WTC11 (cell line): ENCODE data around the gene SEPTIN8. TPM values are rescaled to one million over a fixed set of nuclear protein-coding genes. Genes with fewer than 3 reads are reported as not detected.

Experiments used
- ATAC-seq: fragments of 200-7000 bp; cut with Tn5 transposase; 2 replicates; pipeline ENCODE4 v1.10.0; 2021; ENCODE audit warnings: mild to moderate bottlenecking, moderate library complexity
- CTCF ChIA-PET: fragments of 300-600 bp; sonication (Branson Sonifier 250); formaldehyde crosslinking; loops from one replicate; lab custom pipeline; 2021; ENCODE audit warnings: antibody characterized with exemption; lab: Charles Lee
- POLR2A ChIA-PET: fragments of 350-600 bp; sonication (Branson Sonifier 250); formaldehyde crosslinking; loops from one replicate; lab custom pipeline; 2021; ENCODE audit warnings: antibody characterized with exemption; lab: Charles Lee
- DNase-seq: peaks from one replicate; pipeline ENCODE4 v3.0.0; 2021; ENCODE audit warnings: low spot score
- H3K27ac Mint-ChIP-seq: 2 replicates; pipeline ENCODE4 v1.8.0; 2021; ENCODE audit warnings: mixed read lengths
- H3K27me3 Mint-ChIP-seq: 2 replicates; pipeline ENCODE4 v1.8.0; 2021; ENCODE audit warnings: low read depth, mild to moderate bottlenecking, moderate library complexity, mixed read lengths
- H3K36me3 Mint-ChIP-seq: 2 replicates; pipeline ENCODE4 v1.8.0; 2021; ENCODE audit warnings: mixed read lengths
- H3K4me1 Mint-ChIP-seq: 2 replicates; pipeline ENCODE4 v1.8.0; 2022; ENCODE audit warnings: mixed read lengths
- H3K4me3 Mint-ChIP-seq: 2 replicates; pipeline ENCODE4 v1.8.0; 2021; ENCODE audit warnings: mild to moderate bottlenecking, moderate library complexity, mixed read lengths
- H3K9me3 Mint-ChIP-seq: 2 replicates; pipeline ENCODE4 v1.8.0; 2021; ENCODE audit warnings: mixed read lengths
- ELF4 ChIP-seq: sonication (generic); formaldehyde crosslinking; IDR thresholded peaks from 2 replicates; pipeline ENCODE4 v1.8.1; 2022; ENCODE audit warnings: low read depth, mild to moderate bottlenecking, moderate library complexity, missing genetic modification reagents
- KAT7 ChIP-seq: sonication (generic); formaldehyde crosslinking; IDR thresholded peaks from 2 replicates; pipeline ENCODE4 v1.8.1; 2023; ENCODE audit warnings: missing genetic modification reagents, mild to moderate bottlenecking, borderline replicate concordance
- MYBL2 ChIP-seq: sonication (generic); formaldehyde crosslinking; IDR thresholded peaks from 2 replicates; pipeline ENCODE4 v1.8.1; 2023; ENCODE audit warnings: mild to moderate bottlenecking, moderate library complexity, missing genetic modification reagents
- NR2C2 ChIP-seq: sonication (generic); formaldehyde crosslinking; IDR thresholded peaks from 2 replicates; pipeline ENCODE4 v1.8.0; 2022; ENCODE audit warnings: mild to moderate bottlenecking, missing genetic modification reagents
- NR3C1 ChIP-seq: sonication (generic); formaldehyde crosslinking; conservative IDR thresholded peaks from 2 replicates; pipeline ENCODE4 v1.8.1; 2023; ENCODE audit warnings: low read depth, mild to moderate bottlenecking, missing genetic modification reagents
- RELA ChIP-seq: sonication (generic); formaldehyde crosslinking; IDR thresholded peaks from 2 replicates; pipeline ENCODE4 v1.8.1; 2022; ENCODE audit warnings: missing genetic modification reagents, mild to moderate bottlenecking, borderline replicate concordance
- ZNF263 ChIP-seq: sonication (generic); formaldehyde crosslinking; IDR thresholded peaks from 2 replicates; pipeline ENCODE4 v1.8.1; 2022; ENCODE audit warnings: low read depth, mild to moderate bottlenecking, moderate library complexity, missing genetic modification reagents
- ZNF416 ChIP-seq: fragments of 250-450 bp; sonication (Bioruptor Pico); IDR thresholded peaks from 2 replicates; pipeline ENCODE4 v1.9.0; 2021; ENCODE audit warnings: mild to moderate bottlenecking, inconsistent platforms
- ZNF671 ChIP-seq: fragments of 250-450 bp; sonication (Bioruptor Pico); IDR thresholded peaks from 2 replicates; pipeline ENCODE4 v1.8.0; 2021; ENCODE audit warnings: mild to moderate bottlenecking
- total RNA-seq: library from RNA; stranded (reverse); gene quantifications from 3 replicates; pipeline ENCODE4 v1.2.3, GENCODE V29; 2021
- TF ChIP-seq, protein P1 (sequence below): fragments of 250-450 bp; sonication (Bioruptor Pico); conservative IDR thresholded peaks from 2 replicates; pipeline ENCODE4 v1.9.0; 2021; ENCODE audit warnings: mild to moderate bottlenecking
- TF ChIP-seq, protein P2 (sequence below): sonication (generic); formaldehyde crosslinking; IDR thresholded peaks from 2 replicates; pipeline ENCODE4 v1.8.0; 2022; ENCODE audit warnings: mild to moderate bottlenecking, missing genetic modification reagents
- TF ChIP-seq, protein P3 (sequence below): fragments of 250-450 bp; sonication (Bioruptor Pico); IDR thresholded peaks from 2 replicates; pipeline ENCODE4 v2.1.2; 2022; ENCODE audit warnings: mild to moderate bottlenecking, moderate library complexity
- TF ChIP-seq, protein P4 (sequence below): sonication (generic); formaldehyde crosslinking; IDR thresholded peaks from 2 replicates; pipeline ENCODE4 v1.8.0; 2023; ENCODE audit warnings: mild to moderate bottlenecking, missing genetic modification reagents
- TF ChIP-seq, protein P5 (sequence below): fragments of 250-450 bp; sonication (Bioruptor Pico); IDR thresholded peaks from 2 replicates; pipeline ENCODE4 v1.8.0; 2021; ENCODE audit warnings: mild to moderate bottlenecking
- TF ChIP-seq, protein P6 (sequence below): sonication (generic); formaldehyde crosslinking; IDR thresholded peaks from 2 replicates; pipeline ENCODE4 v1.8.0; 2023; ENCODE audit warnings: missing genetic modification reagents, mild to moderate bottlenecking, borderline replicate concordance
- TF ChIP-seq, protein P7 (sequence below): sonication (generic); formaldehyde crosslinking; IDR thresholded peaks from 2 replicates; pipeline ENCODE4 v1.8.1; 2022; ENCODE audit warnings: mild to moderate bottlenecking, missing genetic modification reagents, moderate library complexity, borderline replicate concordance
- TF ChIP-seq, protein P8 (sequence below): fragments of 250-450 bp; sonication (Bioruptor Pico); IDR thresholded peaks from 2 replicates; pipeline ENCODE4 v1.9.0; 2021; ENCODE audit warnings: moderate library complexity, mild to moderate bottlenecking, inconsistent platforms, borderline replicate concordance

The SEPTIN8 gene
- total RNA-seq, 1 experiment from 2014 or later: 35.8 TPM

DNA sequence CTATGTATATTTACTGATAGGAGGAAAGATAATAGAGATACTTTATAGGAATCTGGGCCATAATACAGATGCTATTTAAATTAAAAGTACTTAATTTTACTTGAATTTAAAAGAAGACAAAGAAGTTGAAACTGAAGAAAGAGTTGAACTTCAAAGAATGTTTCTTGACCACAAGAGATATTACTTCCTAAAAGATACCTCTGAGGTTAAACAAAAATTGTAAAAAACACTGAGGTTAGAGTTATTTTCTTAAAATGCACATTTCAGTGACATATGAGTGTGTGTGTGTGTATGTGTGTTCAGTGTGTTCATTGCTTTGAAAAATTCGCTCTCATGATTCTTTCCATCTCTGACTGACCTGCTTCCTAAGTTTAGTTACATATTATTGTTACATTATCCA is 3.5 kb upstream of the SEPTIN8 start (continued):
- TF ChIP-seq, protein P1, sequence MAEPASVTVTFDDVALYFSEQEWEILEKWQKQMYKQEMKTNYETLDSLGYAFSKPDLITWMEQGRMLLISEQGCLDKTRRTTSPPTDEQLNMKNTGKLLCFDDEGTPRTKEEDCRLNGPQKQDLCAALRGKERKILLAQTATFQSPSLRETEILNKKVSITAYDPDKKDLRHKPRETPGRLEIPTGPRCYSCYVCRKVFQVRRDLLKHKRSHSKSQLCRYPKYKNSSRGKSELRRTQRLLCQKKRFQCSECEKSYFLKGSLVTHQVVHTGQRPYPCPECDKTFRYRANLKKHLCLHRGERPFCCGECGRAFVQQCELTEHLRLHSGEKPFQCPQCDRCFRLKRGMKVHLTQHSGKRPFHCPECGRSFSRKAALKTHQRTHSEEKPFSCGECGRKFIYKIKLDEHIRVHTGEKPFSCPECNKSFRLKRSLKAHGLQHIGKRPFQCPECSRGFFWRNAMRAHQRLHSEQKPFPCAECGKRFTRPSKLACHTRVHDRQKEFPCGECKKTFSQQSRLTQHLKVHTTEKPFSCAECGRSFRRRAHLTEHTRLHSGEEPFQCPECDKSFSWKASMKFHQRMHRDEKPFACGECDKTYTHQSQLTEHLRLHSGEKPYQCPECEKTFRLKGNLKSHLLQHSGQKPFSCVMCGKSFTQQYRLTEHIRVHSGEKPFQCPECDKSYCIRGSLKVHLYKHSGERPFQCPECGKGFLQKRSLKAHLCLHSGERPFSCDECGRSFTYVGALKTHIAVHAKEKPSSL (CRISPR knock-in tag): no peak
- TF ChIP-seq, protein P2, sequence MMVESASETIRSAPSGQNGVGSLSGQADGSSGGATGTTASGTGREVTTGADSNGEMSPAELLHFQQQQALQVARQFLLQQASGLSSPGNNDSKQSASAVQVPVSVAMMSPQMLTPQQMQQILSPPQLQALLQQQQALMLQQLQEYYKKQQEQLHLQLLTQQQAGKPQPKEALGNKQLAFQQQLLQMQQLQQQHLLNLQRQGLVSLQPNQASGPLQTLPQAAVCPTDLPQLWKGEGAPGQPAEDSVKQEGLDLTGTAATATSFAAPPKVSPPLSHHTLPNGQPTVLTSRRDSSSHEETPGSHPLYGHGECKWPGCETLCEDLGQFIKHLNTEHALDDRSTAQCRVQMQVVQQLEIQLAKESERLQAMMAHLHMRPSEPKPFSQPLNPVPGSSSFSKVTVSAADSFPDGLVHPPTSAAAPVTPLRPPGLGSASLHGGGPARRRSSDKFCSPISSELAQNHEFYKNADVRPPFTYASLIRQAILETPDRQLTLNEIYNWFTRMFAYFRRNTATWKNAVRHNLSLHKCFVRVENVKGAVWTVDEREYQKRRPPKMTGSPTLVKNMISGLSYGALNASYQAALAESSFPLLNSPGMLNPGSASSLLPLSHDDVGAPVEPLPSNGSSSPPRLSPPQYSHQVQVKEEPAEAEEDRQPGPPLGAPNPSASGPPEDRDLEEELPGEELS (CRISPR knock-in tag): no peak
- TF ChIP-seq, protein P3, sequence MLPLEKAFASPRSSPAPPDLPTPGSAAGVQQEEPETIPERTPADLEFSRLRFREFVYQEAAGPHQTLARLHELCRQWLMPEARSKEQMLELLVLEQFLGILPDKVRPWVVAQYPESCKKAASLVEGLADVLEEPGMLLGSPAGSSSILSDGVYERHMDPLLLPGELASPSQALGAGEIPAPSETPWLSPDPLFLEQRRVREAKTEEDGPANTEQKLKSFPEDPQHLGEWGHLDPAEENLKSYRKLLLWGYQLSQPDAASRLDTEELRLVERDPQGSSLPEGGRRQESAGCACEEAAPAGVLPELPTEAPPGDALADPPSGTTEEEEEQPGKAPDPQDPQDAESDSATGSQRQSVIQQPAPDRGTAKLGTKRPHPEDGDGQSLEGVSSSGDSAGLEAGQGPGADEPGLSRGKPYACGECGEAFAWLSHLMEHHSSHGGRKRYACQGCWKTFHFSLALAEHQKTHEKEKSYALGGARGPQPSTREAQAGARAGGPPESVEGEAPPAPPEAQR (CRISPR knock-in tag): no peak
- TF ChIP-seq, protein P4, sequence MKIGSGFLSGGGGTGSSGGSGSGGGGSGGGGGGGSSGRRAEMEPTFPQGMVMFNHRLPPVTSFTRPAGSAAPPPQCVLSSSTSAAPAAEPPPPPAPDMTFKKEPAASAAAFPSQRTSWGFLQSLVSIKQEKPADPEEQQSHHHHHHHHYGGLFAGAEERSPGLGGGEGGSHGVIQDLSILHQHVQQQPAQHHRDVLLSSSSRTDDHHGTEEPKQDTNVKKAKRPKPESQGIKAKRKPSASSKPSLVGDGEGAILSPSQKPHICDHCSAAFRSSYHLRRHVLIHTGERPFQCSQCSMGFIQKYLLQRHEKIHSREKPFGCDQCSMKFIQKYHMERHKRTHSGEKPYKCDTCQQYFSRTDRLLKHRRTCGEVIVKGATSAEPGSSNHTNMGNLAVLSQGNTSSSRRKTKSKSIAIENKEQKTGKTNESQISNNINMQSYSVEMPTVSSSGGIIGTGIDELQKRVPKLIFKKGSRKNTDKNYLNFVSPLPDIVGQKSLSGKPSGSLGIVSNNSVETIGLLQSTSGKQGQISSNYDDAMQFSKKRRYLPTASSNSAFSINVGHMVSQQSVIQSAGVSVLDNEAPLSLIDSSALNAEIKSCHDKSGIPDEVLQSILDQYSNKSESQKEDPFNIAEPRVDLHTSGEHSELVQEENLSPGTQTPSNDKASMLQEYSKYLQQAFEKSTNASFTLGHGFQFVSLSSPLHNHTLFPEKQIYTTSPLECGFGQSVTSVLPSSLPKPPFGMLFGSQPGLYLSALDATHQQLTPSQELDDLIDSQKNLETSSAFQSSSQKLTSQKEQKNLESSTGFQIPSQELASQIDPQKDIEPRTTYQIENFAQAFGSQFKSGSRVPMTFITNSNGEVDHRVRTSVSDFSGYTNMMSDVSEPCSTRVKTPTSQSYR (CRISPR knock-in tag): no peak
- TF ChIP-seq RELA (CRISPR knock-in tag): no peak

DNA sequence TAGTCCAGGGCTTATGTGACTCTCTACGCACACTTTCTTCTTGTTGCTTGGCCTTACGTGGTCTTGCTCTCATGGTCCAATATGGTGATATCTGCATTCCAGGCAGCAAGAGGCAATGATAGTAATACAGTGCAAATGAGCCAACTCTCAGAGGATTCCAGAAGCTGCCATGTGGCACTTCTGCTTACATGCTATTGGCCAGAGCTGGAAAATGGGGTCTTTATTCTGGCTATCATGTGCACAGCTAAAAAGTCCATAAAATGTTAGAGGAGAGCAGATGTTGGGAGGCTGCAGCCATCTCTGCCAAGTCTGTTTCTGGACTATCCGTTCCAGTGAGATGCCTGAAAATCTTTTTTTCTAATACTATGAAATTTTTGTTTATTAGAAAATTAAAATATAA is 2.9 kb upstream of the SEPTIN8 start:
- H3K4me1 Mint-ChIP-seq: peaks cover 23% of the 10 kb centered on the region
- no peak overlapping the region for H3K4me3 Mint-ChIP-seq
- CTCF ChIA-PET: interaction anchor here (1.2 to 3.7 kb wide), 2 partner anchors 27 to 32 kb away, joined by 5 to 11 read pairs; partner anchors contain the start of gene CCNI2
- no peak for ATAC-seq
- no peaks in the 10 kb centered on the region for H3K36me3 Mint-ChIP-seq
- no peaks in the 10 kb centered on the region for H3K9me3 Mint-ChIP-seq
- H3K27ac Mint-ChIP-seq: no peak overlapping the region
- H3K27me3 Mint-ChIP-seq: peaks cover 48% of the 10 kb centered on the region
- POLR2A ChIA-PET: no interaction called here
- no peak for DNase-seq
- TF ChIP-seq RELA (CRISPR knock-in tag): no peak
- TF ChIP-seq ZNF671 (CRISPR knock-in tag): no peak
- no peak for TF ChIP-seq ZNF416 (CRISPR knock-in tag)
- TF ChIP-seq, protein P5, sequence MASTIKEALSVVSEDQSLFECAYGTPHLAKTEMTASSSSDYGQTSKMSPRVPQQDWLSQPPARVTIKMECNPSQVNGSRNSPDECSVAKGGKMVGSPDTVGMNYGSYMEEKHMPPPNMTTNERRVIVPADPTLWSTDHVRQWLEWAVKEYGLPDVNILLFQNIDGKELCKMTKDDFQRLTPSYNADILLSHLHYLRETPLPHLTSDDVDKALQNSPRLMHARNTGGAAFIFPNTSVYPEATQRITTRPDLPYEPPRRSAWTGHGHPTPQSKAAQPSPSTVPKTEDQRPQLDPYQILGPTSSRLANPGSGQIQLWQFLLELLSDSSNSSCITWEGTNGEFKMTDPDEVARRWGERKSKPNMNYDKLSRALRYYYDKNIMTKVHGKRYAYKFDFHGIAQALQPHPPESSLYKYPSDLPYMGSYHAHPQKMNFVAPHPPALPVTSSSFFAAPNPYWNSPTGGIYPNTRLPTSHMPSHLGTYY (CRISPR knock-in tag): no peak
- TF ChIP-seq, protein P6, sequence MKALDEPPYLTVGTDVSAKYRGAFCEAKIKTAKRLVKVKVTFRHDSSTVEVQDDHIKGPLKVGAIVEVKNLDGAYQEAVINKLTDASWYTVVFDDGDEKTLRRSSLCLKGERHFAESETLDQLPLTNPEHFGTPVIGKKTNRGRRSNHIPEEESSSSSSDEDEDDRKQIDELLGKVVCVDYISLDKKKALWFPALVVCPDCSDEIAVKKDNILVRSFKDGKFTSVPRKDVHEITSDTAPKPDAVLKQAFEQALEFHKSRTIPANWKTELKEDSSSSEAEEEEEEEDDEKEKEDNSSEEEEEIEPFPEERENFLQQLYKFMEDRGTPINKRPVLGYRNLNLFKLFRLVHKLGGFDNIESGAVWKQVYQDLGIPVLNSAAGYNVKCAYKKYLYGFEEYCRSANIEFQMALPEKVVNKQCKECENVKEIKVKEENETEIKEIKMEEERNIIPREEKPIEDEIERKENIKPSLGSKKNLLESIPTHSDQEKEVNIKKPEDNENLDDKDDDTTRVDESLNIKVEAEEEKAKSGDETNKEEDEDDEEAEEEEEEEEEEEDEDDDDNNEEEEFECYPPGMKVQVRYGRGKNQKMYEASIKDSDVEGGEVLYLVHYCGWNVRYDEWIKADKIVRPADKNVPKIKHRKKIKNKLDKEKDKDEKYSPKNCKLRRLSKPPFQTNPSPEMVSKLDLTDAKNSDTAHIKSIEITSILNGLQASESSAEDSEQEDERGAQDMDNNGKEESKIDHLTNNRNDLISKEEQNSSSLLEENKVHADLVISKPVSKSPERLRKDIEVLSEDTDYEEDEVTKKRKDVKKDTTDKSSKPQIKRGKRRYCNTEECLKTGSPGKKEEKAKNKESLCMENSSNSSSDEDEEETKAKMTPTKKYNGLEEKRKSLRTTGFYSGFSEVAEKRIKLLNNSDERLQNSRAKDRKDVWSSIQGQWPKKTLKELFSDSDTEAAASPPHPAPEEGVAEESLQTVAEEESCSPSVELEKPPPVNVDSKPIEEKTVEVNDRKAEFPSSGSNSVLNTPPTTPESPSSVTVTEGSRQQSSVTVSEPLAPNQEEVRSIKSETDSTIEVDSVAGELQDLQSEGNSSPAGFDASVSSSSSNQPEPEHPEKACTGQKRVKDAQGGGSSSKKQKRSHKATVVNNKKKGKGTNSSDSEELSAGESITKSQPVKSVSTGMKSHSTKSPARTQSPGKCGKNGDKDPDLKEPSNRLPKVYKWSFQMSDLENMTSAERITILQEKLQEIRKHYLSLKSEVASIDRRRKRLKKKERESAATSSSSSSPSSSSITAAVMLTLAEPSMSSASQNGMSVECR (CRISPR knock-in tag): no peak
- TF ChIP-seq, protein P7, sequence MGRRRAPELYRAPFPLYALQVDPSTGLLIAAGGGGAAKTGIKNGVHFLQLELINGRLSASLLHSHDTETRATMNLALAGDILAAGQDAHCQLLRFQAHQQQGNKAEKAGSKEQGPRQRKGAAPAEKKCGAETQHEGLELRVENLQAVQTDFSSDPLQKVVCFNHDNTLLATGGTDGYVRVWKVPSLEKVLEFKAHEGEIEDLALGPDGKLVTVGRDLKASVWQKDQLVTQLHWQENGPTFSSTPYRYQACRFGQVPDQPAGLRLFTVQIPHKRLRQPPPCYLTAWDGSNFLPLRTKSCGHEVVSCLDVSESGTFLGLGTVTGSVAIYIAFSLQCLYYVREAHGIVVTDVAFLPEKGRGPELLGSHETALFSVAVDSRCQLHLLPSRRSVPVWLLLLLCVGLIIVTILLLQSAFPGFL (CRISPR knock-in tag): no peak
- TF ChIP-seq NR2C2 (CRISPR knock-in tag): no peak
- TF ChIP-seq MYBL2 (CRISPR knock-in tag): no peak
- TF ChIP-seq NR3C1 (CRISPR knock-in tag): no peak
- TF ChIP-seq, protein P3 (CRISPR knock-in tag): no peak
- TF ChIP-seq ZNF263: no peak
- TF ChIP-seq, protein P8, sequence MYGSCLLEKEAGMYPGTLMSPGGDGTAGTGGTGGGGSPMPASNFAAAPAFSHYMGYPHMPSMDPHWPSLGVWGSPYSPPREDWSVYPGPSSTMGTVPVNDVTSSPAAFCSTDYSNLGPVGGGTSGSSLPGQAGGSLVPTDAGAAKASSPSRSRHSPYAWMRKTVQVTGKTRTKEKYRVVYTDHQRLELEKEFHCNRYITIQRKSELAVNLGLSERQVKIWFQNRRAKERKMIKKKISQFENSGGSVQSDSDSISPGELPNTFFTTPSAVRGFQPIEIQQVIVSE (CRISPR knock-in tag): no peak
- TF ChIP-seq ELF4 (CRISPR knock-in tag): no peak
- TF ChIP-seq KAT7: no peak
